Motor neuron (in vitro differentiated cells): Measurements from ENCODE around the gene METTL5. TPM values are rescaled to one million over a fixed set of nuclear protein-coding genes. Genes with fewer than 3 reads are reported as not detected.
"Not testable (repeated sequence)": the region's sequence is repeated elsewhere in the genome, so short reads cannot be mapped to it uniquely, and the experiment has no call there.

Experiments used
- ATAC-seq, 8 experiments: fragments of 200-7000 bp; cut with Tn5 transposase; replicated peaks in 6 of 8; 2 replicates each; pipeline ENCODE4 v1.8.0; 2021; ENCODE audit warnings: mild to moderate bottlenecking in 8 of 8, moderate library complexity in 8 of 8
- H3K27ac ChIP-seq, 2 donors: fragments of 250-450 bp; sonication (Bioruptor Pico); 2 replicates each; pipeline ENCODE4 v1.9.0; 2021; ENCODE audit warnings: antibody characterized with exemption in 2 of 2, mild to moderate bottlenecking in 2 of 2, moderate library complexity in 1 of 2
- H3K4me1 ChIP-seq, 2 donors: fragments of 250-450 bp; sonication (Bioruptor Pico); replicated peaks in 1 of 2; 2 replicates each; pipeline ENCODE4 v1.6.1; 2021; ENCODE audit warnings: antibody characterized with exemption in 2 of 2, mild to moderate bottlenecking in 2 of 2, moderate library complexity in 1 of 2
- H3K4me3 ChIP-seq, 5 donors: fragments of 250-450 bp; sonication (Bioruptor Pico); 2 replicates each; pipeline ENCODE4 v1.9.0; 2021; ENCODE audit warnings: antibody characterized with exemption in 5 of 5, mild to moderate bottlenecking in 5 of 5, moderate library complexity in 4 of 5
- WGBS, 10 experiments: fragments of 450-650 bp; shearing (Covaris generic); methylation state at CpG; one replicate each; pipeline ENCODE4 v1.0.0; 2022; 5-methylcytosine and 5-hydroxymethylcytosine counted together
- in situ Hi-C, 9 experiments: fragments of 400-800 bp; cut with MboI; loops; one replicate each; pipeline ENCODE4 v1.15.0; 2021; ENCODE audit warnings: low sequenced_read_pairs in 9 of 9, low pct_unique_long_range_greater_than_20kb in 2 of 9; ENCODE audit not compliant: unreplicated experiment in 9 of 9
- total RNA-seq, 8 experiments: library from RNA; unstranded; fragments of 300-600 nt; gene quantifications; 2 replicates each; pipeline versions ENCODE4 v1.2.3 to v1.2.4, GENCODE V29; 2022

METTL5 gene
- total RNA-seq, 8 experiments from 2014 or later = 41.0 to 80.8 (median 53.9) TPM

- WGBS, 10 experiments = 100% methylated on average over 1 of the region's 1 CpG; no CpG with 5 or more reads in 3 of the 10 experiments
- H3K4me3 ChIP-seq = no peak overlapping the region
- no peak for ATAC-seq
- H3K27ac ChIP-seq = no peak overlapping the region
- no peaks in the 10 kb centered on the region for H3K4me1 ChIP-seq
- in situ Hi-C loops = no loop called here
These were observed 25.0 kb upstream of the METTL5 start for GRCh38 chr2:169849710-169850109.

GRCh38 chr2:169848959-169849693, 24.4 kb upstream of the METTL5 start:
- WGBS, 10 experiments = 67 to 100% (median 88%) methylated on average over 2 to 5 of the region's 8 CpGs; no CpG with 5 or more reads in 2 of the 10 experiments
- in situ Hi-C loops, H3K4me3 ChIP-seq, H3K27ac ChIP-seq, H3K4me1 ChIP-seq, ATAC-seq: not testable (repeated sequence)

GRCh38 chr2:169845016-169845415, 20.3 kb upstream of the METTL5 start:
- Histone ChIP-seq H3K27ac (no peak overlapping the region), H3K4me3 (no peak overlapping the region), H3K4me1 (no peaks in the 10 kb centered on the region)
- in situ Hi-C loops = no loop called here
- ATAC-seq = no peak
- WGBS, 10 experiments = 82 to 100% (median 100%) methylated on average over 1 to 2 of the region's 2 CpGs; no CpG with 5 or more reads in 3 of the 10 experiments

GRCh38 chr2:169841625-169842024, 16.9 kb upstream of the METTL5 start:
- ATAC-seq, in situ Hi-C loops: not testable (repeated sequence)

GRCh38 chr2:169840747-169841142, 16.0 kb upstream of the METTL5 start:
- 94 to 100% (median 100%) methylated on average over 1 to 2 of the region's 2 CpGs; no CpG with 5 or more reads in 4 of the 10 experiments for WGBS, 10 experiments
- H3K4me3 ChIP-seq = no peak overlapping the region
- ATAC-seq = no peak
- no peaks in the 10 kb centered on the region for H3K4me1 ChIP-seq
- in situ Hi-C loops = no loop called here
- no peak overlapping the region for H3K27ac ChIP-seq

More at GRCh38 chr2:169841625-169842024, 16.9 kb upstream of the METTL5 start:
- not testable (repeated sequence) for H3K4me1 ChIP-seq, H3K27ac ChIP-seq, H3K4me3 ChIP-seq
- WGBS, 10 experiments = no CpG with 5 or more reads among the region's 24 CpGs

GRCh38 chr2:169839954-169840746, 15.4 kb upstream of the METTL5 start:
- 58 to 100% (median 90%) methylated on average over 1 to 5 of the region's 10 CpGs; no CpG with 5 or more reads in 3 of the 10 experiments for WGBS, 10 experiments
- H3K4me1 ChIP-seq = no peaks in the 10 kb centered on the region
- peak in 1 of 8 experiments; percentile 31 for ATAC-seq
- H3K4me3 ChIP-seq = no peak overlapping the region
- in situ Hi-C loops = no loop called here
- no peak overlapping the region for H3K27ac ChIP-seq

GRCh38 chr2:169838743-169839489, 14.2 kb upstream of the METTL5 start:
- in situ Hi-C loops = no loop called here
- Histone ChIP-seq H3K4me3 (no peak overlapping the region), H3K27ac (no peak overlapping the region), H3K4me1 (no peaks in the 10 kb centered on the region)
- ATAC-seq = no peak
- 92 to 100% (median 100%) methylated on average over 2 of the region's 2 CpGs; no CpG with 5 or more reads in 3 of the 10 experiments for WGBS, 10 experiments

GRCh38 chr2:169834401-169834800, 9.7 kb upstream of the METTL5 start:
- H3K4me3 ChIP-seq = no peak overlapping the region
- in situ Hi-C loops = no loop called here
- H3K4me1 ChIP-seq = peaks cover under 1 to 4% of the 10 kb centered on the region in 2 donors
- ATAC-seq = peak in 1 of 8 experiments; percentile 32
- 63 to 100% (median 84%) methylated on average over 1 of the region's 1 CpG for WGBS, 10 experiments
- no peak overlapping the region for H3K27ac ChIP-seq

- WGBS, 10 experiments = 0 to 20% (median 0%) methylated on average over 1 to 4 of the region's 13 CpGs; no CpG with 5 or more reads in 3 of the 10 experiments
- in situ Hi-C loops = no loop called here
- Histone ChIP-seq H3K27ac (peak overlapping the region; percentile 94 to 98), H3K4me1 (peaks cover 11 to 18% of the 10 kb centered on the region in 2 donors), H3K4me3 (peak overlapping the region; percentile 67 to 99 (median 90))
- peak; percentile 8 to 42 (median 22) for ATAC-seq
These were observed 3.6 kb upstream of the METTL5 start for GRCh38 chr2:169828141-169828811.

GRCh38 chr2:169827272-169828140, 2.8 kb upstream of the METTL5 start, which contains the start of gene UBR3:
Gene UBR3, plus strand, starts transcription at chr2:169827454. Its CDS starts 54 bp downstream, at chr2:169827508.
- ATAC-seq = peak; percentile 75 to 87 (median 83)
- WGBS, 10 experiments = 0% methylated on average over 1 to 2 of the region's 104 CpGs; no CpG with 5 or more reads in 6 of the 10 experiments
- peaks cover 15 to 18% of the 10 kb centered on the region in 2 donors for H3K4me1 ChIP-seq
- in situ Hi-C loops = no loop called here
- peak within 1 kb of the TSS; percentile 94 to 98 for H3K27ac ChIP-seq
- H3K4me3 ChIP-seq = peak within 1 kb of the TSS; percentile 67 to 99 (median 90)

- in situ Hi-C loops = no loop called here
- WGBS, 10 experiments = 17 to 50% (median 31%) methylated on average over 1 to 4 of the region's 4 CpGs; no CpG with 5 or more reads in 2 of the 10 experiments
- H3K27ac ChIP-seq = no peak overlapping the region
- peak in 3 of 8 experiments; percentile 0 to 5 (median 4) for ATAC-seq
- H3K4me1 ChIP-seq = peaks cover 10 to 12% of the 10 kb centered on the region in 2 donors
- peak overlapping the region; percentile 66 to 91 (median 80) for H3K4me3 ChIP-seq
These were observed 721 bp downstream of the METTL5 start for GRCh38 chr2:169823996-169824372.
